ENCODE results near the gene WNT9B.

DNA sequence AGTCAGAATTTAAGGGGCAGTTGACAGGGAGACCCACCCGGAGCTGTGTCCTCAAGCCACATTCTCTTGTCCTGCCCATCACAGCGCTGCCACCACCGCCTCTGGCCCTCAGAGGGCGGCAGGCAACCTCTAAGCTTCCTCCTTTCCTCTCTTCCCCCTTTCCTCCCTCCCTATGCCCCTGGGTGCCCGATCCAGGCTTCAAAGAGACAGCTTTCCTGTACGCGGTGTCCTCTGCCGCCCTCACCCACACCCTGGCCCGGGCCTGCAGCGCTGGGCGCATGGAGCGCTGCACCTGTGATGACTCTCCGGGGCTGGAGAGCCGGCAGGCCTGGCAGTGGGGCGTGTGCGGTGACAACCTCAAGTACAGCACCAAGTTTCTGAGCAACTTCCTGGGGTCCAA, 23.5 kb downstream of the WNT9B start:
- TF ChIP-seq, protein P1, sequence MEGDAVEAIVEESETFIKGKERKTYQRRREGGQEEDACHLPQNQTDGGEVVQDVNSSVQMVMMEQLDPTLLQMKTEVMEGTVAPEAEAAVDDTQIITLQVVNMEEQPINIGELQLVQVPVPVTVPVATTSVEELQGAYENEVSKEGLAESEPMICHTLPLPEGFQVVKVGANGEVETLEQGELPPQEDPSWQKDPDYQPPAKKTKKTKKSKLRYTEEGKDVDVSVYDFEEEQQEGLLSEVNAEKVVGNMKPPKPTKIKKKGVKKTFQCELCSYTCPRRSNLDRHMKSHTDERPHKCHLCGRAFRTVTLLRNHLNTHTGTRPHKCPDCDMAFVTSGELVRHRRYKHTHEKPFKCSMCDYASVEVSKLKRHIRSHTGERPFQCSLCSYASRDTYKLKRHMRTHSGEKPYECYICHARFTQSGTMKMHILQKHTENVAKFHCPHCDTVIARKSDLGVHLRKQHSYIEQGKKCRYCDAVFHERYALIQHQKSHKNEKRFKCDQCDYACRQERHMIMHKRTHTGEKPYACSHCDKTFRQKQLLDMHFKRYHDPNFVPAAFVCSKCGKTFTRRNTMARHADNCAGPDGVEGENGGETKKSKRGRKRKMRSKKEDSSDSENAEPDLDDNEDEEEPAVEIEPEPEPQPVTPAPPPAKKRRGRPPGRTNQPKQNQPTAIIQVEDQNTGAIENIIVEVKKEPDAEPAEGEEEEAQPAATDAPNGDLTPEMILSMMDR (IDR thresholded peaks at IDR 0.05): no peak
- TF ChIP-seq EP300 (IDR thresholded peaks at IDR 0.05; ENCODE audit: low read depth) (no peak), POLR2AphosphoS5 (IDR thresholded peaks at IDR 0.05) (no peak)
